ENCODE measurements around the gene CDA.

The CDA gene

DNA sequence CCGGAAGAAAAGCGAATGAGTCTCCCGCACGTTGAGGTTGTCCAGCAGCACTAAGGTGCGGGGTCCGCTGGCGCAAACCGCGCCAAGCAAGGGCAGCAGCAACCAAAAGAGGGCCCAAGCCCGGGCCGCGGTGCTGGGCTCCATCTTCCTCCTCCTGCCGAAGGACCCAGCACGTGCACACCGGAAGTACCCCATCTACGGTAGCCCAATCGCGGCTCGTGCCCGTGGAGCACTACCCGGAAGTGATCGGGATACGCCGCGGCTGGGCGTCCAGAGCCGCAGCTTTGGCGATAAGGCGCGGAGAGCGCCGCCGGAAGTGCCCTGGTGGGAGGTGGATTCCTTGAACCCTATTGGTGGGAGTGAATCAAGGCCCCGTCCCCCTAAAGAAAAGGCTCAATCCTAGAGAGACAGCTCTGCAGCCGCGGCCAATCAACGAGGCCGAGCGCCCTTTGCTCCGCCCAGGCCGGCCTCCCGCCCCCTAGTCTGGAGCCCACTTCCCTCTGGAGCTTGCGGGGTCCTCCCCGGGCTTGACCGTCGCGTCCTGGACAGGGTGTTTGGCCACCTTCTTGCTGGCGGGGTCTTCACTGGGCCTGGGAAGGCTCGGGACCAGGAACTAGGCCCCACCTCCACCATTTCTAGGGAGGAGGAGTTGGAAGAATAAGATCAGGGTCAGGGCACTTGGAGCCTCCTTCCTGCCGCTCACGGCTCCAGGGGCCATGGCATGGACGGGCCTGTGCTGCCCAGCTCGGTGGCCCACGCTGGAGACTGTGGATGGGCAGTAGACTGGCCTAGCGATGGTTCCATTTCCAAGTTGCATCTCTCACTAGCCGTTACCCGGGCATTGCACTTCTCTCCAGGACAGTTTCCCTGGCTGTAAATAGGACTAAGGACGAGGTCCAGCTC lies 72.6 kb downstream of the CDA start, which contains the start of gene DDOST (continued):
- TF ChIP-seq ELK4 (IDR thresholded peaks at IDR 0.05; ENCODE audit: borderline replicate concordance, low read depth, low read length): peak; percentile 92
- no peak for TF ChIP-seq ZBTB44 (tag by site-specific recombination; IDR thresholded peaks at IDR 0.05)
- peak; percentile 48; the same call in 1 of the 2 replicates for TF ChIP-seq ZSCAN30 (tag by site-specific recombination; IDR thresholded peaks at IDR 0.05)
- TF ChIP-seq, protein P1, sequence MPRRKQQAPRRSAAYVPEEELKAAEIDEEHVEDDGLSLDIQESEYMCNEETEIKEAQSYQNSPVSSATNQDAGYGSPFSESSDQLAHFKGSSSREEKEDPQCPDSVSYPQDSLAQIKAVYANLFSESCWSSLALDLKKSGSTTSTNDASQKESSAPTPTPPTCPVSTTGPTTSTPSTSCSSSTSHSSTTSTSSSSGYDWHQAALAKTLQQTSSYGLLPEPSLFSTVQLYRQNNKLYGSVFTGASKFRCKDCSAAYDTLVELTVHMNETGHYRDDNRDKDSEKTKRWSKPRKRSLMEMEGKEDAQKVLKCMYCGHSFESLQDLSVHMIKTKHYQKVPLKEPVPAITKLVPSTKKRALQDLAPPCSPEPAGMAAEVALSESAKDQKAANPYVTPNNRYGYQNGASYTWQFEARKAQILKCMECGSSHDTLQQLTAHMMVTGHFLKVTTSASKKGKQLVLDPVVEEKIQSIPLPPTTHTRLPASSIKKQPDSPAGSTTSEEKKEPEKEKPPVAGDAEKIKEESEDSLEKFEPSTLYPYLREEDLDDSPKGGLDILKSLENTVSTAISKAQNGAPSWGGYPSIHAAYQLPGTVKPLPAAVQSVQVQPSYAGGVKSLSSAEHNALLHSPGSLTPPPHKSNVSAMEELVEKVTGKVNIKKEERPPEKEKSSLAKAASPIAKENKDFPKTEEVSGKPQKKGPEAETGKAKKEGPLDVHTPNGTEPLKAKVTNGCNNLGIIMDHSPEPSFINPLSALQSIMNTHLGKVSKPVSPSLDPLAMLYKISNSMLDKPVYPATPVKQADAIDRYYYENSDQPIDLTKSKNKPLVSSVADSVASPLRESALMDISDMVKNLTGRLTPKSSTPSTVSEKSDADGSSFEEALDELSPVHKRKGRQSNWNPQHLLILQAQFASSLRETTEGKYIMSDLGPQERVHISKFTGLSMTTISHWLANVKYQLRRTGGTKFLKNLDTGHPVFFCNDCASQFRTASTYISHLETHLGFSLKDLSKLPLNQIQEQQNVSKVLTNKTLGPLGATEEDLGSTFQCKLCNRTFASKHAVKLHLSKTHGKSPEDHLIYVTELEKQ (tag by site-specific recombination; IDR thresholded peaks at IDR 0.05; ENCODE audit: borderline replicate concordance): no peak
- no peak for TF ChIP-seq ZNF302 (tag by site-specific recombination; IDR thresholded peaks at IDR 0.05; ENCODE audit: low read depth)
- no peak for TF ChIP-seq ZNF133 (tag by site-specific recombination; IDR thresholded peaks at IDR 0.05)
- no peak for TF ChIP-seq ZNF555 (tag by site-specific recombination; conservative IDR thresholded peaks at IDR 0.05)
- TF ChIP-seq ZNF148 (tag by site-specific recombination; IDR thresholded peaks at IDR 0.05; ENCODE audit: borderline replicate concordance): no peak
- TF ChIP-seq ZNF596 (tag by site-specific recombination; IDR thresholded peaks at IDR 0.05): no peak
- peak; percentile 92 for TF ChIP-seq GLIS2 (tag by site-specific recombination; IDR thresholded peaks at IDR 0.05)
- TF ChIP-seq, protein P2, sequence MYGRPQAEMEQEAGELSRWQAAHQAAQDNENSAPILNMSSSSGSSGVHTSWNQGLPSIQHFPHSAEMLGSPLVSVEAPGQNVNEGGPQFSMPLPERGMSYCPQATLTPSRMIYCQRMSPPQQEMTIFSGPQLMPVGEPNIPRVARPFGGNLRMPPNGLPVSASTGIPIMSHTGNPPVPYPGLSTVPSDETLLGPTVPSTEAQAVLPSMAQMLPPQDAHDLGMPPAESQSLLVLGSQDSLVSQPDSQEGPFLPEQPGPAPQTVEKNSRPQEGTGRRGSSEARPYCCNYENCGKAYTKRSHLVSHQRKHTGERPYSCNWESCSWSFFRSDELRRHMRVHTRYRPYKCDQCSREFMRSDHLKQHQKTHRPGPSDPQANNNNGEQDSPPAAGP (tag by site-specific recombination; IDR thresholded peaks at IDR 0.05): no peak
- TF ChIP-seq OSR2 (tag by site-specific recombination; IDR thresholded peaks at IDR 0.05): 0 out of 2 replicates have a peak, but pooled peaks have one; percentile 35
- TF ChIP-seq ZNF146 (tag by site-specific recombination; IDR thresholded peaks at IDR 0.05): no peak
- no peak for TF ChIP-seq ZNF768 (tag by site-specific recombination; IDR thresholded peaks at IDR 0.05)
- TF ChIP-seq ZNF629 (tag by site-specific recombination; IDR thresholded peaks at IDR 0.05): peak; percentile 65
- TF ChIP-seq ZNF76 (tag by site-specific recombination; IDR thresholded peaks at IDR 0.05; ENCODE audit: borderline replicate concordance, low read depth): peak; percentile 32; the same call in 1 of the 2 replicates
- TF ChIP-seq ZNF354C (tag by site-specific recombination; IDR thresholded peaks at IDR 0.05; ENCODE audit: borderline replicate concordance, low read depth): no peak
- no peak for TF ChIP-seq ZNF223 (tag by site-specific recombination; IDR thresholded peaks at IDR 0.05)
- no peak for TF ChIP-seq ZNF174 (tag by site-specific recombination; IDR thresholded peaks at IDR 0.05)
- peak; percentile 69; the same call in 1 of the 2 replicates for TF ChIP-seq ZBTB48 (tag by site-specific recombination; IDR thresholded peaks at IDR 0.05)
- no peak for TF ChIP-seq ZNF114 (tag by site-specific recombination; IDR thresholded peaks at IDR 0.05)

All from HEK293 (cell line).